ENCODE measurements around the gene ZDHHC13.
A peak's percentile ranks its signal among the peaks of the same experiment; 100 is the strongest.

Gene ZDHHC13, protein sequence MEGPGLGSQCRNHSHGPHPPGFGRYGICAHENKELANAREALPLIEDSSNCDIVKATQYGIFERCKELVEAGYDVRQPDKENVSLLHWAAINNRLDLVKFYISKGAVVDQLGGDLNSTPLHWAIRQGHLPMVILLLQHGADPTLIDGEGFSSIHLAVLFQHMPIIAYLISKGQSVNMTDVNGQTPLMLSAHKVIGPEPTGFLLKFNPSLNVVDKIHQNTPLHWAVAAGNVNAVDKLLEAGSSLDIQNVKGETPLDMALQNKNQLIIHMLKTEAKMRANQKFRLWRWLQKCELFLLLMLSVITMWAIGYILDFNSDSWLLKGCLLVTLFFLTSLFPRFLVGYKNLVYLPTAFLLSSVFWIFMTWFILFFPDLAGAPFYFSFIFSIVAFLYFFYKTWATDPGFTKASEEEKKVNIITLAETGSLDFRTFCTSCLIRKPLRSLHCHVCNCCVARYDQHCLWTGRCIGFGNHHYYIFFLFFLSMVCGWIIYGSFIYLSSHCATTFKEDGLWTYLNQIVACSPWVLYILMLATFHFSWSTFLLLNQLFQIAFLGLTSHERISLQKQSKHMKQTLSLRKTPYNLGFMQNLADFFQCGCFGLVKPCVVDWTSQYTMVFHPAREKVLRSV

DNA sequence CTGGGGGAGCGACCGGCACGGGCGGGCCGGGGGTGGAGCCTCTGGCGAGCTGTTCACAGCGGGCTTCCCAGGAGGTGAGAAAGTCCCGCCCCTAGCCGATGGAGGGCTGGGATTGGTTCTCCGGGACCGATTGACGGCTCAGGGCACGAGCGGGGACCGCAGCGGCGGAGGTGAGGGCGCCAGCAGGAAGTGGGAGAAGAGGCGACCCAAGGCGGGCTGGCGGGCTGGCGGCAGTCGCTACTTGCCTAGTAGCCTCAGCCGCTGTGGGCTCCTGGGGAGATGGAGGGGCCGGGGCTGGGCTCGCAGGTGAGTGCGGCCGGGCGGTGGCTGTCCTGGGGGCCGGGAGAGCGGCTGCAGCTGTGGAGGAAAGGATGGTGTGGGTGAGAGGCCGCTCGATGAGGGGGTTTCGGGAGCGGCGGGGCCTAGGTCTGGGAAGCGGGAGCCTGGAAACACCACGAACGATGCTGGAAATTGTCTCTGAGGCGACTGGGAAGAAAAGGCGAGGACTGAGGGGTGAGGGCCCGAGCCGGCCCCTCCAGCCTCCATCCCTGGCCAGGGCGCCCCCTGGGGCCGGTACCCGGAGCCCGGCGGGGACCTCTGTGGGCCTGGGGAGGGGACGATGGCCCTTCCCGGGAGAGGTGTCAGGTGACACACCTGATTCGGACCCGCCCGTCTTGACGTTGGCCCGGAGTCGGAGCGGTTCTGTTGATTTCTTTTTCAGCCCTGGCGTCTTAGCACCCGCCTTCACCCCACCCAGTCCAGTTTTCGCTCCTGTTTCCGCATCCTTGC, at the start of gene ZDHHC13:
TSS of gene ZDHHC13 (plus strand) at position 198 of the 789 bp plus-strand sequence. CDS start at position 280, 82 bp downstream.
- DNase-seq = peak; percentile 31 to 94 (median 84)

DNA sequence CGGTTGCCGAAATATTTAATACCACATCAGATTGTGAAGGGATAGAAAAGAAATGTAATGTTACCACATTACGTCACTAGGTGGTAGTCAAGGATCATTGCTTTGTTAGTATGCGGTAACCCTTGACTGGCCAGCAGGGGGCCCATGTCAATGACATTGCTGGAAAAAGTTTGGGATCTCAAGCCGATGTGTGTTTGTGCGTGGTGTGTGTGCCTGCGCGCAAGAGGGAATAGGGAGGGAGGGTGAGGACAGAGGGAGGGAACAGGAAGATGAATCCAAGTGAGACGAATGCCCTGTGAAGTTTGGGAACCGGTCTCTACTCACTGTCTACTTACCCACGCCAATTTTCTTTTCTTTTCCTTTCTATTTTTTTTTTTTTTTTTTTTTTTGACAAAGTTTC, 45.7 kb upstream of the ZDHHC13 start:
- DNase-seq = peak in 32 of 56 donors; percentile 7 to 67 (median 37)

DNA sequence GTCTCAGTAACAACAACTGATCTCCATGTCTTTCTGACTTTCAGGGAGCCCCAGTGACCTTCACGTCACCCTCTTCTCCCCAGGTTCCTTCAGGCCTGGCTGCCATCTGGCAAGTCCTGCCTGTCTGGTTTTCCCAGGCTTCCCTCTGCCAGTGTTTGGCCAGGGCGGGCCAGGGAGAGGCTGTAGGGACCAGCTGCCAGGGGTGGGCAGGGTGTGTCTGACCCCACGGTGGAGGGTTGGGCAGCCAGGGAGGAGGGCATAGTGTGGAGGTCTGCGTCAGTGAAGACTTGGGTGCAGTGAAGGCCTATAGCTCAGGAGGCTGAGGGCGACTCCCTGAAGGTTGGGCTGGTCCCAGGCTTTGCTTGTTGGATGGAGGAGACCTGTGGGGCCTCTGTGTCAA, 44.5 kb upstream of the ZDHHC13 start:
- DNase-seq = no peak

DNA sequence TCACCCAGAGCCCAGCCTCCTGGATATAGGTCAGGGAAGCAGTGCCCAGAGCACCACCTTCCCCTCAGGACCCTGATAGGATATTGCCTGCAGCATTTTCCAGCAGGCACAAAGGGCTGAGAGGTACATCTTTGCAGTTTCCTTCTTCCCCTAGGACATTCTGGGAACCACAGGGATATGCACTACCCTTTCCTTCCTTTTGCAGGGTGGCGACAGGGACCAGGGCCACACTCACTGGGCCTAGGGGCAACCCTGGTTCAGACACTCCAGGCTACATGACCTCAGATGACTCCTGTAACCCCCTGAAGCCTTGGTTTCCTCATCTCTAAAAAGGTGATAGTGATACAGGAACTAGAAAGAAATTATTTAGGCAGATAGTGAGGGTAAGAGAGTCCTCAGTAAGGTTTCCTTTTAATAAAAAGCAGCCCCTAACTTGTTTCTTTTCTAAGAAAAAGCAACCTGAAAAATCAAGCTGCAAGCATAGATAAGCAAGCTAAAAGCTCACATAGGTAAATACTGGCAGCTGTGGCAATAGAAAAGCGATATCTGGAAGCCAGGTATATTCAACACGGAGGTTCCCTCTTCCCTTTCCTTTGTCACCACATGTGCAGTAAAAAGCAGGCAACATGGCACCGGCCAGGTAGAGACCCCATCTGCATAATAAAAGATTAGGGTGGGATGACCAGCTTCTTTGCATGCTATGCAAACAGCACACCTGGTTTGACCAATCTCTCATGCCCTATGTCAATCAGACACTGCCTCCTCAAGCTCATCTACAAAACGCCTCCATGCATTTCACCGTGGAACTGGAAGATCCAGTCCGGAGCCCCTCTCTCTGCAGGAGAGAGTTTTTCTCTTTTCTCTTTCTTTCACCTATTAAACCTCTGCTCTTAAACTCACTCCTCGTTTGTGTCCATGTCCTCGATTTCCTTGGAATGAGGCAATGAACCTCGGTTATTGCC, 43.2 kb upstream of the ZDHHC13 start:
- DNase-seq = no peak

- no peak for DNase-seq
Observed at GRCh38 chr11:19075636-19076035, 41.3 kb upstream of the ZDHHC13 start.

DNA sequence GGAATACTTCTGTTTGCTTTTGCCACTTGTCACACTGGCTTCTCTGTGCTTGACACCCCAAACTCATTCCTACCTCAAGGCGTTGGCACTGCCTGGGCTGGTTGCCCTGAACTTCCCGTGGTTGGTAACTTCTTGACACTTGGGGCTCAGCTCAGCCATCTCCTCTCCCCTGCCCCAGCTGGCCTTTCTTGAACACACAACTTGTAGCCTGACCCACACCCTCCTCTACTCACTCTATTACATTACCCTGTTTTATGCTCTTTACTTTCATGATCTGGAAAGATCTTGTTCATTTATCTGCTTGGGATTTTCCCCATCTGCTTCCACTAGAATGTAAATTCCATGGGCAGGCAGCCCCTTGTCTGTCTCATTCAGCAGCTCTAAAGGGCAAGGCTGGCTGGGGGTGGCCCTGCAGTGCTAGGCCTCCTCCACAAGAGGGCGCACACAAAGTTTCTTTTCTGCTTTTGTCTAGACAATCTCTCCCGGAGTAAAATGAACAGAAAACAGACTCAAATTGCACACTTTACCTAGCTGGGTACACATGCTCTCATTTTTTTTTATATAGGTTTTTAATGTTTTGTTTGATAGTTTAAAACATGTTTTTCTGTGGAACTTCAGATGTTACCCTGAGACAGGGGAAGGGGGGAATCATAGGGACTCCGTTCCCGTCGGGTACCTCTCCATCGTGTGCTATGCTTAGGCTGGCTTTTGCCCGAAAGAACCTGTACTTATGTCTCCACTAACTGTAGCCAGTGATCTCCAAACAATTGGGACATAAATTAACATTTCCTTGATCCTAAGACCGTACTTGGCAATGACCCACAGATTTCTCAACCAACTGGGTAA, 40.0 kb upstream of the ZDHHC13 start:
- DNase-seq = peak in 33 of 56 donors; percentile 4 to 73 (median 25)

GRCh38 chr11:19077965-19078364, 39.0 kb upstream of the ZDHHC13 start:
- DNase-seq = no peak

GRCh38 chr11:19079643-19080440, 37.1 kb upstream of the ZDHHC13 start:
- DNase-seq = peak in 20 of 56 donors; percentile 2 to 54 (median 31)

GRCh38 chr11:19080579-19080993, 36.4 kb upstream of the ZDHHC13 start:
- DNase-seq = peak in 16 of 56 donors; percentile 2 to 31 (median 11)

GRCh38 chr11:19083166-19083565, 33.8 kb upstream of the ZDHHC13 start:
- no peak for DNase-seq

DNA sequence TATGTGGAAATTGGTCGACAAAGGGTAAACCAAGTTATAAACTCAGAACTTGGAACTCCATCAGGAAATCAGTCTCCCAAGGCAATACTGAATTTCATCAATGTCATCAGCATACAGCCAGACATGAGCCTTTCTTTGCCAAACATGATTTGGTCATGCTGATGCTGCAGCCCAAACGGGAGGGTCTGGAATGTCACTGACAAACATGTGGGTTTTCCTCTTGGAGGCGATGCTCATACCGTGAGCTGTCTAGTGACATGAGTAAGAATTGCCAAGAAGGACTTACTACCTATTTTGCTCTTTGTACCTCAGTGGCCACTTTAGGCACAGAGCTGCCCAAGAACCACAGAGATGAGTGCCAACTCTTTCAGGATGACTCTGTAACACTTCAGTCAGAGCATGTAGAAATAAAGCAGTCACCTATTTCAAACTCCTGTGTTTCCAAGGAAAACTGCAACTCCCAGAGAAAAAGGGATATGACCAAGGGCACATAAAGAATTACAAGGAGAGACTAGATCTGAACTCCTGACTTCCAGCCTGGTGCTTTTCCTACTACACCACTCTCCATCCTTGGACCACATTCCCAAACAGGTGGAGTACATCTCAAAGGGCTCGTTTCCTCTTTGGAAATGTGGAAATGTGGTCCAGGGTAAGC, 32.2 kb upstream of the ZDHHC13 start:
- no peak for DNase-seq

- DNase-seq = no peak
Observed at GRCh38 chr11:19087658-19088057, 29.3 kb upstream of the ZDHHC13 start.

GRCh38 chr11:19088791-19089190, 28.2 kb upstream of the ZDHHC13 start:
- DNase-seq = no peak

- DNase-seq = no peak
Observed at GRCh38 chr11:19089421-19089820, 27.5 kb upstream of the ZDHHC13 start.

DNA sequence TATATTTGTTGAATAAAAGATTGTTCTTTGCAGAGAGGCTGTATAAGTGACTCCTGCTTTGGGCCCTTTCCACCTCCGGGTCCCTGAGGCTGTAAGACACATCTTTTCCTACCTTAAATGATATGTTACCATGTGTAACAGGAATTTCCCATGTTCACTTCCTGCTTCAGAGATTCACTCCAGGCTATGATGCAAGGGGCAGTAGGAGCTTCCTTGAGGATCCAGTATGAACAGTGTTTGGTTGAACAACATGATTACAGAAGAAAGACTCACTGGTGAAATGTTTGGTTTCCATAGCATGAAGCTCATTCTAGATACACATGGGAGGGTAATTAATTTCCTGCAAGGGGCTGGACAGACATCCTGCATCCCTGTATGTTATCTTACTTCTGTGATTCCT, 25.6 kb upstream of the ZDHHC13 start:
- DNase-seq = no peak

DNA sequence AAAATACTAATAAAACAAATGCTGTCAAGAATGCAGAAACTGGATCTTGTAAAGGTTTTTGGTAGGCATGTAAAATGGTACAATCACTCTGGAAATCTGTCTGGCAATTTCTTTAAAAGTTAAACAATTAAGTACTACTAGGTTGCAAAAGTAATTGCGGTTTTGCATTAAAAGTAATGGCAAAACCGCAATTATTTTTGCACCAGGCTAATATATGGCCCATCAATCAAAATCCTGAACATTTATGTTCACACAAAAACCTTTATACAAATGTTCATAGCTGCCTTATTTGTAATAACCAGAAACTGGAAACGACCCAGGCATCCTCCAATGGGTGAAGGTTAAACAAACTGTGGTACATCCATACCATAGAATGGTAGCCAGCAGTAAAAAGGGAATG, 24.6 kb upstream of the ZDHHC13 start:
- DNase-seq = no peak

- DNase-seq = no peak
Observed at GRCh38 chr11:19092850-19093249, 24.1 kb upstream of the ZDHHC13 start.

DNA sequence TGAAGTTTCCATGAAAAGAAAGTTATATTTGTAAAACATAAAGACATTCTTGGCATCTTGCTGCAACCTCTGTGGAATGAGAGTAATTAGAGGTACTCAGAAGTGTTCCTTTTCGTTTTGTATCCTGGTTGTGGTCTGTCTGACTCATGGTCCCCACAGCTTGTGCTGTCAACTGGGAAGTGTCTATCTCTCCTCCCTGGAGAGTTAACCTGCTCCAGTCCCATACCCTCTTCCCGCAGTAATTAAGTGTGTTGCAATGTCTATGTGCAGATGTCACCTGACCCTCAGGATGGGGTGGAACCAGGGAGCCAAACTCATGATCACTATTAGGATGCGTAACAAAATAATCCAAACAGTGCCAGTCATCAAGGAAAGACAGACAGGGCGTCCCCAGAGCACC, 23.0 kb upstream of the ZDHHC13 start:
- DNase-seq = no peak

Data from amygdala (tissue), 56 donors.